Right hindlimb (tissue), 1 donor: ENCODE results near the gene PRR33.
"Not testable (repeated sequence)": the region's sequence is repeated elsewhere in the genome, so short reads cannot be mapped to it uniquely, and the experiment has no call there.

ENCODE experiments used
- DNase-seq: peaks from one replicate; pipeline ENCODE4 v3.0.0-alpha.2; 2018

The PRR33 gene

GRCh38 chr11:1875093-1875850 lies 16.4 kb downstream of the PRR33 start:
- DNase-seq = peak; percentile 75

- DNase-seq = not testable (repeated sequence)
Measured at GRCh38 chr11:1874441-1875092, 17.1 kb downstream of the PRR33 start.

GRCh38 chr11:1873813-1874150 lies 17.9 kb downstream of the PRR33 start:
- not testable (repeated sequence) for DNase-seq

- peak; percentile 62 for DNase-seq
Measured at GRCh38 chr11:1873048-1873812, 18.5 kb downstream of the PRR33 start.

GRCh38 chr11:1872267-1872985 lies 19.3 kb downstream of the PRR33 start:
- no peak for DNase-seq

- no peak for DNase-seq
Measured at GRCh38 chr11:1871531-1871930, 20.2 kb downstream of the PRR33 start.

- DNase-seq = no peak
Measured at GRCh38 chr11:1870721-1871466, 20.8 kb downstream of the PRR33 start.

- DNase-seq = no peak
Measured at GRCh38 chr11:1870326-1870696, 21.4 kb downstream of the PRR33 start.

GRCh38 chr11:1869427-1870325 lies 22.0 kb downstream of the PRR33 start:
- no peak for DNase-seq

- DNase-seq = no peak
Measured at GRCh38 chr11:1868636-1869291, 22.9 kb downstream of the PRR33 start.

GRCh38 chr11:1868056-1868635 lies 23.5 kb downstream of the PRR33 start:
- DNase-seq = no peak

GRCh38 chr11:1867381-1867780 lies 24.3 kb downstream of the PRR33 start:
- no peak for DNase-seq

- DNase-seq = no peak
Measured at GRCh38 chr11:1866776-1867175, 24.9 kb downstream of the PRR33 start.

- DNase-seq = no peak
Measured at GRCh38 chr11:1866226-1866625, 25.5 kb downstream of the PRR33 start.

- no peak for DNase-seq
Measured at GRCh38 chr11:1864831-1865665, 26.6 kb downstream of the PRR33 start.

- DNase-seq = no peak
Measured at GRCh38 chr11:1864231-1864630, 27.5 kb downstream of the PRR33 start.

GRCh38 chr11:1863352-1864216 lies 28.1 kb downstream of the PRR33 start:
- peak; percentile 91 for DNase-seq

- no peak for DNase-seq
Measured at GRCh38 chr11:1862588-1863351, 28.9 kb downstream of the PRR33 start.
